SK-N-SH (cell line): ENCODE data around the gene ADPGK. TPM values are rescaled to one million over a fixed set of nuclear protein-coding genes. Genes with fewer than 3 reads are reported as not detected.

Experiments used
- CTCF ChIA-PET: fragments of 300-600, 350-600 bp; formaldehyde crosslinking; extraction: SDS; loops from one replicate; lab custom pipeline; 2021; lab: Yijun Ruan, JAX
- POLR2A ChIA-PET: fragments of 350-600 bp; sonication (Branson Sonifier 250); formaldehyde crosslinking; extraction: SDS; loops from one replicate; lab custom pipeline; 2020; ENCODE audit warnings: antibody characterized with exemption, inconsistent platforms; lab: Yijun Ruan, JAX
- DNase-seq: peaks from one replicate; pipeline ENCODE4 v3.0.0; 2012
- H2AFZ ChIP-seq: fragments of 200-600 bp; sonication (generic); 2 replicates; pipeline ENCODE4 v1.8.1; 2016; ENCODE audit warnings: antibody characterized with exemption, mild to moderate bottlenecking, low read depth
- H3F3A ChIP-seq: fragments of 200-600 bp; sonication (generic); replicated peaks from 2 replicates; pipeline ENCODE3; 2016; ENCODE audit warnings: antibody characterized with exemption, mild to moderate bottlenecking; ENCODE audit not compliant: insufficient read depth
- H3K27ac ChIP-seq, 2 experiments: fragments of 200-500 bp in 1 of 2; fragments of 200-600 bp in 1 of 2; sonication (Bioruptor generic) in 1 of 2; sonication (generic), shearing (Covaris generic) in 1 of 2; 2 replicates each; pipeline versions ENCODE4 v1.5.1 to v1.6.1; 2014 to 2016; ENCODE audit warnings: low read depth in 2 of 2, inconsistent platforms in 1 of 2, low read length in 1 of 2, mild to moderate bottlenecking in 1 of 2, mixed read lengths in 1 of 2
- H3K27me3 ChIP-seq: fragments of 200-600 bp; sonication (generic), shearing (Covaris generic); 2 replicates; pipeline ENCODE4 v1.6.1; 2016; ENCODE audit warnings: mixed run types; ENCODE audit not compliant: insufficient read depth
- H3K36me3 ChIP-seq, 2 experiments: fragments of 200-500 bp in 1 of 2; fragments of 200-600 bp in 1 of 2; sonication (Bioruptor generic) in 1 of 2; sonication (generic) in 1 of 2; replicated peaks in 1 of 2; 2 replicates each; pipeline versions ENCODE3 to v1.5.1; 2014 to 2016; ENCODE audit warnings: low read length in 1 of 2, mild to moderate bottlenecking in 1 of 2; ENCODE audit not compliant: insufficient read depth in 2 of 2, control insufficient read depth in 1 of 2
- H3K4me1 ChIP-seq, 2 experiments: fragments of 200-500 bp in 1 of 2; fragments of 200-600 bp in 1 of 2; sonication (Bioruptor generic) in 1 of 2; sonication (generic), shearing (Covaris generic) in 1 of 2; 2 replicates each; pipeline versions ENCODE4 v1.5.1 to v1.6.1; 2014 to 2016; ENCODE audit warnings: low read depth in 1 of 2, low read length in 1 of 2, mixed run types in 1 of 2; ENCODE audit not compliant: insufficient read depth in 2 of 2, control insufficient read depth in 1 of 2
- H3K4me2 ChIP-seq: fragments of 200-600 bp; sonication (generic), shearing (Covaris generic); 2 replicates; pipeline ENCODE4 v1.6.1; 2017; ENCODE audit warnings: mixed run types
- H3K4me3 ChIP-seq, 2 experiments: fragments of 200-500 bp in 1 of 2; fragments of 200-600 bp in 1 of 2; sonication (Bioruptor generic) in 1 of 2; sonication (generic), shearing (Covaris generic) in 1 of 2; 2 replicates each; pipeline versions ENCODE4 v1.5.1 to v1.8.1; 2014 to 2016; ENCODE audit warnings: low read depth in 2 of 2, inconsistent platforms in 1 of 2, low read length in 1 of 2, mild to moderate bottlenecking in 1 of 2, mixed read lengths in 1 of 2, moderate library complexity in 1 of 2
- H3K79me2 ChIP-seq: fragments of 200-600 bp; sonication (generic); 2 replicates; pipeline ENCODE4 v1.8.1; 2017; ENCODE audit warnings: mild to moderate bottlenecking; ENCODE audit not compliant: insufficient read depth
- H3K9ac ChIP-seq: fragments of 200-600 bp; sonication (generic); 2 replicates; pipeline ENCODE4 v1.6.1; 2017; ENCODE audit warnings: mixed run types
- H3K9me2 ChIP-seq: fragments of 200-600 bp; sonication (generic); 2 replicates; pipeline ENCODE4 v1.6.1; 2017; ENCODE audit warnings: mixed run types
- H3K9me3 ChIP-seq: fragments of 200-600 bp; sonication (generic); 2 replicates; pipeline ENCODE4 v1.6.1; 2017; ENCODE audit warnings: mixed run types, mild to moderate bottlenecking, moderate library complexity
- H4K20me1 ChIP-seq: fragments of 200-600 bp; sonication (generic); 2 replicates; pipeline ENCODE4 v1.6.1; 2017; ENCODE audit warnings: mild to moderate bottlenecking, mixed run types; ENCODE audit not compliant: insufficient read depth
- EP300 ChIP-seq, 2 experiments: IDR thresholded peaks; 2 replicates each; pipeline versions ENCODE4 v1.4.0 to v1.6.1; 2012; ENCODE audit warnings: borderline replicate concordance in 1 of 2, low read depth in 1 of 2, low read length in 1 of 2
- EZH2phosphoT487 ChIP-seq: fragments of 200-600 bp; sonication (generic); IDR thresholded peaks from 2 replicates; pipeline ENCODE4 v1.6.1; 2017; ENCODE audit warnings: low read depth, mixed run types, mild to moderate bottlenecking, antibody characterized with exemption, moderate library complexity, borderline replicate concordance
- FOXJ3 ChIP-seq: sonication (generic); formaldehyde crosslinking; IDR thresholded peaks from 2 replicates; pipeline ENCODE4 v1.5.1; 2020; ENCODE audit warnings: mild to moderate bottlenecking, missing genetic modification reagents
- JUND ChIP-seq: IDR thresholded peaks from 2 replicates; pipeline ENCODE4 v1.4.0; 2012
- MEF2A ChIP-seq: IDR thresholded peaks from 2 replicates; pipeline ENCODE4 v1.4.0; 2012; ENCODE audit warnings: low read depth, borderline replicate concordance
- NFIC ChIP-seq: IDR thresholded peaks from 2 replicates; pipeline ENCODE4 v1.4.0; 2012; ENCODE audit warnings: borderline replicate concordance
- RAD21 ChIP-seq: IDR thresholded peaks from 2 replicates; pipeline ENCODE4 v1.6.1; 2012; ENCODE audit warnings: mild to moderate bottlenecking, low read length
- RFX5 ChIP-seq: IDR thresholded peaks from 2 replicates; pipeline ENCODE4 v1.6.1; 2012; ENCODE audit warnings: mild to moderate bottlenecking, improper control_type of control experiment, low read length
- SIN3A ChIP-seq: IDR thresholded peaks from 2 replicates; pipeline ENCODE4 v1.6.1; 2012; ENCODE audit warnings: low read depth, mild to moderate bottlenecking, low read length, moderate library complexity, borderline replicate concordance
- TEAD4 ChIP-seq: IDR thresholded peaks from 2 replicates; pipeline ENCODE4 v1.4.0; 2012; ENCODE audit warnings: mild to moderate bottlenecking, borderline replicate concordance; ENCODE audit not compliant: insufficient read depth
- WGBS: methylation state at CpG from one replicate; pipeline ENCODE4 v1.1.6; 2017; ENCODE audit warnings: low lambda C conversion rate; 5-methylcytosine and 5-hydroxymethylcytosine counted together
- polyA plus RNA-seq, 3 experiments: library from polyadenylated mRNA; depleted of rRNA; stranded (reverse); fragments of >200 nt; gene quantifications; 2 replicates each; pipeline ENCODE4 v1.2.3, GENCODE V29; 2012
- TF ChIP-seq, protein P1 (sequence below): fragments of 200-600 bp; sonication (generic); IDR thresholded peaks from 2 replicates; pipeline ENCODE4 v1.6.1; 2017; ENCODE audit warnings: antibody characterized with exemption, mild to moderate bottlenecking, moderate library complexity
- TF ChIP-seq, protein P2 (sequence below): IDR thresholded peaks from 2 replicates; pipeline ENCODE4 v1.4.0; 2012; ENCODE audit warnings: low read depth
- TF ChIP-seq, protein P3 (sequence below): fragments of 150-350 bp; IDR thresholded peaks from 2 replicates; pipeline ENCODE4 v1.6.1; 2017; ENCODE audit warnings: antibody characterized with exemption, low read length, low read depth, borderline replicate concordance
- TF ChIP-seq, protein P4 (sequence below): IDR thresholded peaks from 2 replicates; pipeline ENCODE4; 2012
- TF ChIP-seq, protein P5 (sequence below): IDR thresholded peaks from 2 replicates; pipeline ENCODE4 v1.4.0; 2012; ENCODE audit warnings: low read depth, borderline replicate concordance
- TF ChIP-seq, protein P6 (sequence below): IDR thresholded peaks from 2 replicates; pipeline ENCODE4 v1.6.1; 2012; ENCODE audit warnings: mild to moderate bottlenecking, low read depth, low read length, moderate library complexity
- TF ChIP-seq, protein P7 (sequence below): IDR thresholded peaks from 2 replicates; pipeline ENCODE4 v1.4.0; 2012; ENCODE audit warnings: low read depth, borderline replicate concordance

The ADPGK gene
- polyA plus RNA-seq, 1 of the 3 experiments (the other 2 are of a cell fraction), result 57.3 TPM

DNA sequence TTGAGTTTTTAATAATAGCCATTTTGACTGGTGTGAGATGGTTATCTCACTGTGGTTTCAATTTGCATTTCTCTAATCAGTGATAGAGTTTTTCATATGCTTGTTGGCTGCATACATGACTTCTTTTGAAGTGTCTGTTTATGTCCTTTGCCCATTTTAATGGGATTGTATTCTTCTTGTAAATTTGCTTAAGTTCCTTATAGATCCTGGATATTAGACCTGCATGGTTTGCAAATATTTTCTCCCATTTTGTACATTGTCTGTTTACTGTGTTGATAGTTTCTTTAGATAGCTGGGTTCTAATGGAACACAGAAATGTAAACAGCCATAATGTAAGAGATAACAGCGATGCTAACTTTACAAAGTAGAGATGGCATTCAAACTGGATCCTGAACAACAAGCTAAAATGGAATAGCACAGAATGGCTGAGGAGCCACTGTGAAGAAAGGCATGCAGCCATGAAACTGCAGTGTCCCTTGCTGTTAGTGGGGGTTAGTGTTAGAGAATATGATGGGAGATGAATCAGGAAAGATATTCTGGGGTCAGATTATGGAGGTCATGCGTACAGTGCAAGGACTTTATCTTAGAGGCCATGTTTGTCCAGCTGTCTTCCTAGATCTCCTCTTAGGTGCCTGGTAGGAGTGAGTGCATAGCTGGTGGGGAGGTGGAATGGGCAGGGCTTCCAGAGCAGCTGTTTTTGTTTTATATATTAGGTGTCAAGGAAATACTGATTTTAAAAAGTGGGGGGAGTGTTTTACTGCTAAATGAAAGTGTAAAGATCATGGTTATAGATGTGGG lies 49.4 kb downstream of the ADPGK start:
- no peaks in the 10 kb centered on the region for H3K79me2 ChIP-seq

More for the DNA sequence above, 49.4 kb downstream of the ADPGK start:
- Histone ChIP-seq H3K4me3 (no peak overlapping the region), H3K36me3 (peaks cover 32 to 54% of the 10 kb centered on the region in 2 experiments), H2AFZ (no peak overlapping the region), H3F3A (no peaks in the 10 kb centered on the region), H3K27ac (no peak overlapping the region), H3K9ac (no peak overlapping the region), H4K20me1 (no peaks in the 10 kb centered on the region), H3K9me2 (no peaks in the 10 kb centered on the region), H3K4me2 (no peak overlapping the region), H3K27me3 (no peaks in the 10 kb centered on the region), H3K4me1 (no peaks in the 10 kb centered on the region), H3K9me3 (no peaks in the 10 kb centered on the region)
- DNase-seq, result no peak
- WGBS, result 68% methylated on average over 2 of the region's 2 CpGs
- ChIA-PET CTCF (interaction anchor here (1.3 to 7.2 kb wide), 4 partner anchors 11 to 316 kb away, joined by 3 to 72 read pairs (median 4); no protein-coding TSS in a partner anchor), POLR2A (no interaction called here)
- TF ChIP-seq NFIC (no peak), RAD21 (no peak), EP300 (IDR thresholded peaks at IDR 0.05; ENCODE audit: borderline replicate concordance in 1 of 2, low read depth in 1 of 2, low read length in 1 of 2) (no peak), JUND (no peak), SIN3A (no peak), MEF2A (no peak), TEAD4 (no peak), RFX5 (no peak), FOXJ3 (CRISPR knock-in tag) (no peak), EZH2phosphoT487 (no peak)
- TF ChIP-seq, protein P1, sequence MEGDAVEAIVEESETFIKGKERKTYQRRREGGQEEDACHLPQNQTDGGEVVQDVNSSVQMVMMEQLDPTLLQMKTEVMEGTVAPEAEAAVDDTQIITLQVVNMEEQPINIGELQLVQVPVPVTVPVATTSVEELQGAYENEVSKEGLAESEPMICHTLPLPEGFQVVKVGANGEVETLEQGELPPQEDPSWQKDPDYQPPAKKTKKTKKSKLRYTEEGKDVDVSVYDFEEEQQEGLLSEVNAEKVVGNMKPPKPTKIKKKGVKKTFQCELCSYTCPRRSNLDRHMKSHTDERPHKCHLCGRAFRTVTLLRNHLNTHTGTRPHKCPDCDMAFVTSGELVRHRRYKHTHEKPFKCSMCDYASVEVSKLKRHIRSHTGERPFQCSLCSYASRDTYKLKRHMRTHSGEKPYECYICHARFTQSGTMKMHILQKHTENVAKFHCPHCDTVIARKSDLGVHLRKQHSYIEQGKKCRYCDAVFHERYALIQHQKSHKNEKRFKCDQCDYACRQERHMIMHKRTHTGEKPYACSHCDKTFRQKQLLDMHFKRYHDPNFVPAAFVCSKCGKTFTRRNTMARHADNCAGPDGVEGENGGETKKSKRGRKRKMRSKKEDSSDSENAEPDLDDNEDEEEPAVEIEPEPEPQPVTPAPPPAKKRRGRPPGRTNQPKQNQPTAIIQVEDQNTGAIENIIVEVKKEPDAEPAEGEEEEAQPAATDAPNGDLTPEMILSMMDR, result no peak
- TF ChIP-seq, protein P2, sequence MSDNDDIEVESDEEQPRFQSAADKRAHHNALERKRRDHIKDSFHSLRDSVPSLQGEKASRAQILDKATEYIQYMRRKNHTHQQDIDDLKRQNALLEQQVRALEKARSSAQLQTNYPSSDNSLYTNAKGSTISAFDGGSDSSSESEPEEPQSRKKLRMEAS, result no peak
- TF ChIP-seq, protein P3, sequence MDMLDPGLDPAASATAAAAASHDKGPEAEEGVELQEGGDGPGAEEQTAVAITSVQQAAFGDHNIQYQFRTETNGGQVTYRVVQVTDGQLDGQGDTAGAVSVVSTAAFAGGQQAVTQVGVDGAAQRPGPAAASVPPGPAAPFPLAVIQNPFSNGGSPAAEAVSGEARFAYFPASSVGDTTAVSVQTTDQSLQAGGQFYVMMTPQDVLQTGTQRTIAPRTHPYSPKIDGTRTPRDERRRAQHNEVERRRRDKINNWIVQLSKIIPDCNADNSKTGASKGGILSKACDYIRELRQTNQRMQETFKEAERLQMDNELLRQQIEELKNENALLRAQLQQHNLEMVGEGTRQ, result no peak
- TF ChIP-seq, protein P4, sequence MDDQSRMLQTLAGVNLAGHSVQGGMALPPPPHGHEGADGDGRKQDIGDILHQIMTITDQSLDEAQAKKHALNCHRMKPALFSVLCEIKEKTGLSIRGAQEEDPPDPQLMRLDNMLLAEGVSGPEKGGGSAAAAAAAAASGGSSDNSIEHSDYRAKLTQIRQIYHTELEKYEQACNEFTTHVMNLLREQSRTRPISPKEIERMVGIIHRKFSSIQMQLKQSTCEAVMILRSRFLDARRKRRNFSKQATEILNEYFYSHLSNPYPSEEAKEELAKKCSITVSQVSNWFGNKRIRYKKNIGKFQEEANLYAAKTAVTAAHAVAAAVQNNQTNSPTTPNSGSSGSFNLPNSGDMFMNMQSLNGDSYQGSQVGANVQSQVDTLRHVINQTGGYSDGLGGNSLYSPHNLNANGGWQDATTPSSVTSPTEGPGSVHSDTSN, result no peak
- TF ChIP-seq, protein P5, sequence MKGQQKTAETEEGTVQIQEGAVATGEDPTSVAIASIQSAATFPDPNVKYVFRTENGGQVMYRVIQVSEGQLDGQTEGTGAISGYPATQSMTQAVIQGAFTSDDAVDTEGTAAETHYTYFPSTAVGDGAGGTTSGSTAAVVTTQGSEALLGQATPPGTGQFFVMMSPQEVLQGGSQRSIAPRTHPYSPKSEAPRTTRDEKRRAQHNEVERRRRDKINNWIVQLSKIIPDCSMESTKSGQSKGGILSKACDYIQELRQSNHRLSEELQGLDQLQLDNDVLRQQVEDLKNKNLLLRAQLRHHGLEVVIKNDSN, result no peak
- TF ChIP-seq, protein P6, sequence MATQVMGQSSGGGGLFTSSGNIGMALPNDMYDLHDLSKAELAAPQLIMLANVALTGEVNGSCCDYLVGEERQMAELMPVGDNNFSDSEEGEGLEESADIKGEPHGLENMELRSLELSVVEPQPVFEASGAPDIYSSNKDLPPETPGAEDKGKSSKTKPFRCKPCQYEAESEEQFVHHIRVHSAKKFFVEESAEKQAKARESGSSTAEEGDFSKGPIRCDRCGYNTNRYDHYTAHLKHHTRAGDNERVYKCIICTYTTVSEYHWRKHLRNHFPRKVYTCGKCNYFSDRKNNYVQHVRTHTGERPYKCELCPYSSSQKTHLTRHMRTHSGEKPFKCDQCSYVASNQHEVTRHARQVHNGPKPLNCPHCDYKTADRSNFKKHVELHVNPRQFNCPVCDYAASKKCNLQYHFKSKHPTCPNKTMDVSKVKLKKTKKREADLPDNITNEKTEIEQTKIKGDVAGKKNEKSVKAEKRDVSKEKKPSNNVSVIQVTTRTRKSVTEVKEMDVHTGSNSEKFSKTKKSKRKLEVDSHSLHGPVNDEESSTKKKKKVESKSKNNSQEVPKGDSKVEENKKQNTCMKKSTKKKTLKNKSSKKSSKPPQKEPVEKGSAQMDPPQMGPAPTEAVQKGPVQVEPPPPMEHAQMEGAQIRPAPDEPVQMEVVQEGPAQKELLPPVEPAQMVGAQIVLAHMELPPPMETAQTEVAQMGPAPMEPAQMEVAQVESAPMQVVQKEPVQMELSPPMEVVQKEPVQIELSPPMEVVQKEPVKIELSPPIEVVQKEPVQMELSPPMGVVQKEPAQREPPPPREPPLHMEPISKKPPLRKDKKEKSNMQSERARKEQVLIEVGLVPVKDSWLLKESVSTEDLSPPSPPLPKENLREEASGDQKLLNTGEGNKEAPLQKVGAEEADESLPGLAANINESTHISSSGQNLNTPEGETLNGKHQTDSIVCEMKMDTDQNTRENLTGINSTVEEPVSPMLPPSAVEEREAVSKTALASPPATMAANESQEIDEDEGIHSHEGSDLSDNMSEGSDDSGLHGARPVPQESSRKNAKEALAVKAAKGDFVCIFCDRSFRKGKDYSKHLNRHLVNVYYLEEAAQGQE, result no peak
- TF ChIP-seq, protein P7, sequence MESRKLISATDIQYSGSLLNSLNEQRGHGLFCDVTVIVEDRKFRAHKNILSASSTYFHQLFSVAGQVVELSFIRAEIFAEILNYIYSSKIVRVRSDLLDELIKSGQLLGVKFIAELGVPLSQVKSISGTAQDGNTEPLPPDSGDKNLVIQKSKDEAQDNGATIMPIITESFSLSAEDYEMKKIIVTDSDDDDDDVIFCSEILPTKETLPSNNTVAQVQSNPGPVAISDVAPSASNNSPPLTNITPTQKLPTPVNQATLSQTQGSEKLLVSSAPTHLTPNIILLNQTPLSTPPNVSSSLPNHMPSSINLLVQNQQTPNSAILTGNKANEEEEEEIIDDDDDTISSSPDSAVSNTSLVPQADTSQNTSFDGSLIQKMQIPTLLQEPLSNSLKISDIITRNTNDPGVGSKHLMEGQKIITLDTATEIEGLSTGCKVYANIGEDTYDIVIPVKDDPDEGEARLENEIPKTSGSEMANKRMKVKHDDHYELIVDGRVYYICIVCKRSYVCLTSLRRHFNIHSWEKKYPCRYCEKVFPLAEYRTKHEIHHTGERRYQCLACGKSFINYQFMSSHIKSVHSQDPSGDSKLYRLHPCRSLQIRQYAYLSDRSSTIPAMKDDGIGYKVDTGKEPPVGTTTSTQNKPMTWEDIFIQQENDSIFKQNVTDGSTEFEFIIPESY, result no peak
